ENCODE measurements around the gene SYCE1. TPM values are rescaled to one million over a fixed set of nuclear protein-coding genes. Genes with fewer than 3 reads are reported as not detected.
"Not testable (repeated sequence)": the region's sequence is repeated elsewhere in the genome, so short reads cannot be mapped to it uniquely, and the experiment has no call there.

Gene SYCE1
- total RNA-seq, 3 donors from 2014 or later: 3.9 to 5.4 TPM; not detected in 1

- peak within 1 kb of the TSS in 2 of 3 donors; percentile 47 to 56 for H3K4me3 ChIP-seq
- H3K27ac ChIP-seq: no peak within 1 kb of the TSS
- no peaks in the 10 kb centered on the region for H3K4me1 ChIP-seq
- intact Hi-C loops (cut with DNase I; ENCODE audit: low total_unique reads): no loop called here
- H3K36me3 ChIP-seq: no peaks in the 10 kb centered on the region
- H3K27me3 ChIP-seq: peaks cover 0 to 46% of the 10 kb centered on the region in 2 donors
- TF ChIP-seq POLR2A (IDR thresholded peaks at IDR 0.05) (no peak), POLR2AphosphoS5 (IDR thresholded peaks at IDR 0.05) (no peak)
- TF ChIP-seq, protein P1, sequence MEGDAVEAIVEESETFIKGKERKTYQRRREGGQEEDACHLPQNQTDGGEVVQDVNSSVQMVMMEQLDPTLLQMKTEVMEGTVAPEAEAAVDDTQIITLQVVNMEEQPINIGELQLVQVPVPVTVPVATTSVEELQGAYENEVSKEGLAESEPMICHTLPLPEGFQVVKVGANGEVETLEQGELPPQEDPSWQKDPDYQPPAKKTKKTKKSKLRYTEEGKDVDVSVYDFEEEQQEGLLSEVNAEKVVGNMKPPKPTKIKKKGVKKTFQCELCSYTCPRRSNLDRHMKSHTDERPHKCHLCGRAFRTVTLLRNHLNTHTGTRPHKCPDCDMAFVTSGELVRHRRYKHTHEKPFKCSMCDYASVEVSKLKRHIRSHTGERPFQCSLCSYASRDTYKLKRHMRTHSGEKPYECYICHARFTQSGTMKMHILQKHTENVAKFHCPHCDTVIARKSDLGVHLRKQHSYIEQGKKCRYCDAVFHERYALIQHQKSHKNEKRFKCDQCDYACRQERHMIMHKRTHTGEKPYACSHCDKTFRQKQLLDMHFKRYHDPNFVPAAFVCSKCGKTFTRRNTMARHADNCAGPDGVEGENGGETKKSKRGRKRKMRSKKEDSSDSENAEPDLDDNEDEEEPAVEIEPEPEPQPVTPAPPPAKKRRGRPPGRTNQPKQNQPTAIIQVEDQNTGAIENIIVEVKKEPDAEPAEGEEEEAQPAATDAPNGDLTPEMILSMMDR (IDR thresholded peaks at IDR 0.05): no peak
- DNase-seq (ENCODE audit: low spot score in 2 of 2): no peak
- peaks cover 0 to 23% of the 10 kb centered on the region in 2 donors for H3K9me3 ChIP-seq
Measured at GRCh38 chr10:133526957-133527588, 38.3 kb downstream of the SYCE1 start, which contains the start of gene CYP2E1. Gene CYP2E1, plus strand, starts transcription at chr10:133527363. Its CDS starts 33 bp downstream, at chr10:133527396.

DNA sequence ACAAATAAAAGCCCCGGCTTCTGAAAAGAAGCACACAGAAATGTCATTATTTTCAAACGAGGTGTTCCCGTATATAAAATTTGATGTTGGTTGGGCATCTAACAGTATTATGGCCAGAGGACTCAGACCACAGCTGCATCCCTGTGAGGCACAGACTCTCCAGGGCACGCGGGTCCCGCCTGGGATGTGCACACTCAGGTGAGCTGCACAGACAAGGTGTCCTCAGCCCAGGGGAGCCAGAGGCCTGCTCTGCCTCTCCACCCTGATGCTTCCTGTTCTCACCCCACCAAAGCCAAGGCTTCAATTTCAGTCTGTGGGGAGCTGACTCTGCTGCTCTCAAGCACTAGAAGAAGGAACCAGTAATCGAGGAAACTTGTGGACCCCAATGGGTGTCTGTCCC lies 39.9 kb downstream of the SYCE1 start:
- H3K4me3 ChIP-seq: no peak overlapping the region
- no peaks in the 10 kb centered on the region for H3K36me3 ChIP-seq
- no peak for TF ChIP-seq POLR2AphosphoS5 (IDR thresholded peaks at IDR 0.05)
- no peak for TF ChIP-seq POLR2A (IDR thresholded peaks at IDR 0.05)
- TF ChIP-seq, protein P1 (IDR thresholded peaks at IDR 0.05): no peak
- intact Hi-C loops (cut with DNase I; ENCODE audit: low total_unique reads): no loop called here
- DNase-seq (ENCODE audit: low spot score in 2 of 2): no peak
- no peak overlapping the region for H3K27ac ChIP-seq
- H3K4me1 ChIP-seq: no peaks in the 10 kb centered on the region
- H3K27me3 ChIP-seq: peaks cover 0 to 33% of the 10 kb centered on the region in 2 donors
- peaks cover 0 to 23% of the 10 kb centered on the region in 2 donors for H3K9me3 ChIP-seq

DNA sequence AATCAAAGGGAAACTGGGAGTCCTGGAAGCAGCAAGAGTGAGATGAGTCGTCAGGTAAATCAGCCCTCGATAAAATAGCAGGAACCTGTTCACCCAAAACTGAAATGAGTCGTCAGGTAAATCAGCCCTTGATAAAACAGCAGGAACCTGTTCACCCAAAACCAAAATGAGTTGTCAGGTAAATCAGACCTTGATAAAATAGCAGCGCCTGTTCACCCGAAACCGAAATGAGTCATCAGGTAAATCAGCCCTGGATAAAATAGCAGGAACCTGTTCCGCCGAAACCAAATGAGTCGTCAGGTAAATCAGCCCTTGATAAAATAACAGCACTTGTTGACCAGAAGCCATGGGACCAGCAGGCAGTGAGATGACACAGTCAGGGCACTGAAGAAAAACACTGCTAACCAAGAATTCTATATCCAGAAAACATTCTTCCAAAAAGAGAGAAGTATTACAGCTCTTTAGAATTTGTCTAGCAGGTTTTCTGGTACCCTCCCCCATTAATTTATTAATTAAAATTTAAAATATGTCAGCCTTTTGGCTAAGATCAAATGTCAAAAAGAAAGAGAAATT lies 41.7 kb downstream of the SYCE1 start:
- H3K4me1 ChIP-seq: no peaks in the 10 kb centered on the region
- H3K27me3 ChIP-seq: peaks cover 0 to 17% of the 10 kb centered on the region in 2 donors
- intact Hi-C loops (cut with DNase I; ENCODE audit: low total_unique reads): no loop called here
- H3K36me3 ChIP-seq: no peaks in the 10 kb centered on the region
- H3K4me3 ChIP-seq: no peak overlapping the region
- peaks cover 0 to 23% of the 10 kb centered on the region in 2 donors for H3K9me3 ChIP-seq
- TF ChIP-seq POLR2A (IDR thresholded peaks at IDR 0.05) (no peak), POLR2AphosphoS5 (IDR thresholded peaks at IDR 0.05) (no peak)
- TF ChIP-seq, protein P1 (IDR thresholded peaks at IDR 0.05): no peak
- DNase-seq (ENCODE audit: low spot score in 2 of 2): no peak
- H3K27ac ChIP-seq: no peak overlapping the region

DNA sequence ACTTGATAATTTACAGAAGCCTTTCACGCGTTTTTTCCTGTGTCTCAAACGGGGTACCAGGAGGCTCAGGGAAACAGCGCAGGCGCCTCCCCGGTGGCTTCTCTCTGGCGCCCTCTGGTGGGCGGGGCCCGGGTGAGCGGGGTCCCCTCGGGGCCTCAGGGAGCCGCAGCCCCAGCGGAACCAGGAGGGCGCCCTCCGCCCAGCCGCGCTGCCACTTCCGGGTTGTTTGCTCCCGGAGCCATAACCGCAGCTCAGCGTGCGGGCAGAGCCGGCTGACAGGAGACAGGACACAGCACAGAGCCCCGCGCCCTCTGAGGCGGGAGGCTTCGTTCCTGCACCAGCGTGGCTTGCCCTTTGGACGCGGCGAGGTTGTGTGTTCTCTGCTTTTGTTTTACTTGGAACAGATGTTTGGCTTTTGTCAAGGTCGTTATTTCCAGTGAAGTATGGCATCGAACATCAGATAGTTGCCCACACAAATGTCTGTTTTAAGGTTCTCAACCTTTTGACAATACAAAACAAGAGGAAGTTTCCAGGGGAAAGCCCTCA lies 45.1 kb downstream of the SYCE1 start:
- DNase-seq (ENCODE audit: low spot score in 2 of 2): peak; percentile 62 to 81
- intact Hi-C loops (cut with DNase I; ENCODE audit: low total_unique reads): no loop called here

GRCh38 chr10:133518517-133518916 lies 46.9 kb downstream of the SYCE1 start:
- peaks cover 0 to 11% of the 10 kb centered on the region in 2 donors for H3K9me3 ChIP-seq
- H3K27me3 ChIP-seq; H3K4me3 ChIP-seq; H3K4me1 ChIP-seq; H3K27ac ChIP-seq; H3K36me3 ChIP-seq; intact Hi-C loops (cut with DNase I; ENCODE audit: low total_unique reads); DNase-seq (ENCODE audit: low spot score in 2 of 2): not testable (repeated sequence)

More for the DNA sequence above, 45.1 kb downstream of the SYCE1 start:
- Histone ChIP-seq H3K4me1 (no peaks in the 10 kb centered on the region), H3K9me3 (peaks cover 0 to 23% of the 10 kb centered on the region in 2 donors), H3K4me3 (peak overlapping the region; percentile 22 to 63 (median 48)), H3K27ac (no peak overlapping the region), H3K27me3 (no peaks in the 10 kb centered on the region), H3K36me3 (no peaks in the 10 kb centered on the region)
- TF ChIP-seq, protein P1 (IDR thresholded peaks at IDR 0.05): peak in 2 of 3 donors; percentile 64 to 73
- TF ChIP-seq POLR2AphosphoS5 (IDR thresholded peaks at IDR 0.05) (no peak), POLR2A (IDR thresholded peaks at IDR 0.05) (no peak)
